ENCODE measurements around the gene CA10.

The CA10 gene

GRCh38 chr17:52026075-52026474, 132.4 kb downstream of the CA10 start:
- no peaks in the 10 kb centered on the region for H3K27me3 ChIP-seq (ENCODE audit: insufficient read depth, low read length, poor library complexity)
- H3K27ac ChIP-seq (ENCODE audit: low read length) = no peak overlapping the region

GRCh38 chr17:52025236-52025635, 133.3 kb downstream of the CA10 start:
- no peak overlapping the region for H3K4me2 ChIP-seq (ENCODE audit: insufficient read depth, low read length)
- TF ChIP-seq CTCF (IDR thresholded peaks at IDR 0.05; ENCODE audit: borderline replicate concordance, extremely low read depth, low read length, poor library complexity, severe bottlenecking) (no peak), EZH2 (IDR thresholded peaks at IDR 0.05; ENCODE audit: borderline replicate concordance, low read depth, low read length, severe bottlenecking) (no peak)
- ATAC-seq (ENCODE audit: insufficient read depth, low read depth) = no peak

More at GRCh38 chr17:52026075-52026474, 132.4 kb downstream of the CA10 start:
- no peak for DNase-seq
- Histone ChIP-seq H3K9me3 (ENCODE audit: insufficient read depth, low read length, severe bottlenecking) (no peaks in the 10 kb centered on the region), H3K4me1 (ENCODE audit: insufficient read depth, low read length) (no peaks in the 10 kb centered on the region), H4K20me1 (ENCODE audit: insufficient read depth, low read length) (no peaks in the 10 kb centered on the region), H3K4me2 (ENCODE audit: insufficient read depth, low read length) (no peak overlapping the region), H3K79me2 (ENCODE audit: insufficient read depth, low read length) (no peaks in the 10 kb centered on the region), H3K9ac (ENCODE audit: low read depth, low read length) (no peak overlapping the region), H3K36me3 (ENCODE audit: insufficient read depth, low read length) (no peaks in the 10 kb centered on the region), H3K4me3 (ENCODE audit: low read depth in 1 of 2, low read length in 2 of 2) (no peak overlapping the region), H2AFZ (ENCODE audit: low read depth, low read length) (no peak overlapping the region)
- ATAC-seq (ENCODE audit: insufficient read depth, low read depth) = no peak
- no peak for TF ChIP-seq CTCF (IDR thresholded peaks at IDR 0.05; ENCODE audit: borderline replicate concordance, extremely low read depth, low read length, poor library complexity, severe bottlenecking)
- no peak for TF ChIP-seq EZH2 (IDR thresholded peaks at IDR 0.05; ENCODE audit: borderline replicate concordance, low read depth, low read length, severe bottlenecking)

GRCh38 chr17:52024300-52024870, 134.1 kb downstream of the CA10 start:
- Histone ChIP-seq H3K79me2 (ENCODE audit: insufficient read depth, low read length) (no peaks in the 10 kb centered on the region), H2AFZ (ENCODE audit: low read depth, low read length) (no peak overlapping the region), H3K27ac (ENCODE audit: low read length) (no peak overlapping the region), H3K4me3 (ENCODE audit: low read depth in 1 of 2, low read length in 2 of 2) (no peak overlapping the region), H3K27me3 (ENCODE audit: insufficient read depth, low read length, poor library complexity) (no peaks in the 10 kb centered on the region), H3K4me1 (ENCODE audit: insufficient read depth, low read length) (no peaks in the 10 kb centered on the region), H3K9me3 (ENCODE audit: insufficient read depth, low read length, severe bottlenecking) (no peaks in the 10 kb centered on the region), H4K20me1 (ENCODE audit: insufficient read depth, low read length) (no peaks in the 10 kb centered on the region), H3K36me3 (ENCODE audit: insufficient read depth, low read length) (no peaks in the 10 kb centered on the region), H3K4me2 (ENCODE audit: insufficient read depth, low read length) (no peak overlapping the region), H3K9ac (ENCODE audit: low read depth, low read length) (no peak overlapping the region)
- TF ChIP-seq CTCF (IDR thresholded peaks at IDR 0.05; ENCODE audit: borderline replicate concordance, extremely low read depth, low read length, poor library complexity, severe bottlenecking) = no peak
- no peak for TF ChIP-seq EZH2 (IDR thresholded peaks at IDR 0.05; ENCODE audit: borderline replicate concordance, low read depth, low read length, severe bottlenecking)
- ATAC-seq (ENCODE audit: insufficient read depth, low read depth) = no peak
- no peak for DNase-seq

More at GRCh38 chr17:52025236-52025635, 133.3 kb downstream of the CA10 start:
- H2AFZ ChIP-seq (ENCODE audit: low read depth, low read length) = no peak overlapping the region
- H3K27ac ChIP-seq (ENCODE audit: low read length) = no peak overlapping the region
- no peaks in the 10 kb centered on the region for H4K20me1 ChIP-seq (ENCODE audit: insufficient read depth, low read length)
- no peaks in the 10 kb centered on the region for H3K36me3 ChIP-seq (ENCODE audit: insufficient read depth, low read length)
- DNase-seq = no peak
- H3K4me3 ChIP-seq (ENCODE audit: low read depth in 1 of 2, low read length in 2 of 2) = no peak overlapping the region
- no peaks in the 10 kb centered on the region for H3K4me1 ChIP-seq (ENCODE audit: insufficient read depth, low read length)
- H3K79me2 ChIP-seq (ENCODE audit: insufficient read depth, low read length) = no peaks in the 10 kb centered on the region
- H3K9me3 ChIP-seq (ENCODE audit: insufficient read depth, low read length, severe bottlenecking) = no peaks in the 10 kb centered on the region
- H3K27me3 ChIP-seq (ENCODE audit: insufficient read depth, low read length, poor library complexity) = no peaks in the 10 kb centered on the region
- no peak overlapping the region for H3K9ac ChIP-seq (ENCODE audit: low read depth, low read length)

Measured in DND-41 (cell line).